ENCODE results near the gene LIMK2. TPM values are rescaled to one million over a fixed set of nuclear protein-coding genes. Genes with fewer than 3 reads are reported as not detected.

LIMK2 gene
- total RNA-seq, 1 donor from 2014 or later: 51.2 TPM

- DNase-seq (ENCODE audit: low read depth in 2 of 2): no peak
Measured at GRCh38 chr22:31271026-31271425, 58.9 kb downstream of the LIMK2 start.

- DNase-seq (ENCODE audit: low read depth in 2 of 2): no peak
Measured at GRCh38 chr22:31271485-31271884, 59.4 kb downstream of the LIMK2 start.

GRCh38 chr22:31272522-31273446 lies 60.7 kb downstream of the LIMK2 start:
- peak; percentile 75 to 82 for DNase-seq (ENCODE audit: low read depth in 2 of 2)

- DNase-seq (ENCODE audit: low read depth in 2 of 2): no peak
Measured at GRCh38 chr22:31274017-31274416, 61.9 kb downstream of the LIMK2 start.

GRCh38 chr22:31275018-31275417 lies 62.9 kb downstream of the LIMK2 start:
- DNase-seq (ENCODE audit: low read depth in 2 of 2): no peak

- no peak for DNase-seq (ENCODE audit: low read depth in 2 of 2)
Measured at GRCh38 chr22:31275576-31275975, 63.5 kb downstream of the LIMK2 start.

- no peak for DNase-seq (ENCODE audit: low read depth in 2 of 2)
Measured at GRCh38 chr22:31276426-31277167, 64.5 kb downstream of the LIMK2 start.

- no peak for DNase-seq (ENCODE audit: low read depth in 2 of 2)
Measured at GRCh38 chr22:31277741-31278140, 65.6 kb downstream of the LIMK2 start.

GRCh38 chr22:31278151-31278621 lies 66.1 kb downstream of the LIMK2 start:
- no peak for DNase-seq (ENCODE audit: low read depth in 2 of 2)

- DNase-seq (ENCODE audit: low read depth in 2 of 2): no peak
Measured at GRCh38 chr22:31278626-31279326, 66.7 kb downstream of the LIMK2 start.

GRCh38 chr22:31279327-31279669 lies 67.2 kb downstream of the LIMK2 start:
- no peak for DNase-seq (ENCODE audit: low read depth in 2 of 2)

GRCh38 chr22:31279821-31280505 lies 67.9 kb downstream of the LIMK2 start:
- DNase-seq (ENCODE audit: low read depth in 2 of 2): no peak

- no peak for DNase-seq (ENCODE audit: low read depth in 2 of 2)
Measured at GRCh38 chr22:31281733-31282132, 69.6 kb downstream of the LIMK2 start.

GRCh38 chr22:31282748-31283468 lies 70.8 kb downstream of the LIMK2 start:
- DNase-seq (ENCODE audit: low read depth in 2 of 2): no peak

GRCh38 chr22:31284281-31285155 lies 72.4 kb downstream of the LIMK2 start:
- peak in 1 of 2 donors; percentile 47 for DNase-seq (ENCODE audit: low read depth in 2 of 2)

- peak in 1 of 2 donors; percentile 60 for DNase-seq (ENCODE audit: low read depth in 2 of 2)
Measured at GRCh38 chr22:31286360-31287255, 74.5 kb downstream of the LIMK2 start.

GRCh38 chr22:31287818-31288495 lies 75.9 kb downstream of the LIMK2 start:
- DNase-seq (ENCODE audit: low read depth in 2 of 2): no peak
